Activated CD4-positive, alpha-beta T cell treated with anti-CD3 and anti-CD28 coated beads, Interleukin-2, amount 50 U/mL, for 48 hours (primary cell): ENCODE results near the gene SEC11C.

Source experiments
- DNase-seq, 2 experiments: peaks; one replicate each; pipeline ENCODE4 v3.0.0-alpha.2; 2020

SEC11C gene

DNA sequence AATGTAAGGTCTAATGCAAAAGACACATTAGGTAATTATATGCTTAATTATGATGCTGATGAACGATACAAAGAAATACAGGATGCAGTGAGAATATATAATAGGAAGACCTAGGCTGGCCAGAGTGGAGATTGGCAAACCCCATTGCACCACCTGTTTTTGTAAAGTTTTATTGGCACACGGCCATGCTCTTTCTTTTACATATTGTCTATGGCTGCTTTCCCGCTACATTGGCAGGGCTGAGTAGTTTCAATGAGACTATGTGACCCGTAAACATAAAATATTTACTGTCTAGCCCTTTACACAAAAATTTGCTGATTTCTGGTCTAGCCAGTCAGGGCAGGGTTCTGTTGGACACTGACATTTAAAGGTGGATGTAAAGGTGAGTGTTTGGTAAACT lies 5.4 kb downstream of the SEC11C start:
- DNase-seq: no peak

DNA sequence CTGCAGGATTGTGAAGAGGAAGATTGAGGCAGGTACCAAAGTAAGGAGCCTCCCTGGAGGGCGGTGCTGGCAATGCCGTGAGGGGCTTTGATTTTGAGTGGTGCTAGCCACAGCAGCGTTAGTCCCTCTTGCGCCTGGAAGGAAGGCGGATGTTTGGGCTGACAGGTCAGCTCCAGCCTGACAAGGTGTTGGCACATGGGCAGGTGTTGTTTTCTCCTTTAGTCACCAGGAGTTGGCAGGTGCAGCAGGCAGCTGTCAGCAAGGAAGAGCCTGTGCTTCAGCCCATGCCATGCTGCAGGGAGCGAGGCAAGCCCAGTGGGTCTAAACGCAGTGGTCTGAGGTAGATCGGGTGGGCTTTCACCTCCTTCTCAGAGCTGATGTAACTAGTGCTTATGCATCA lies 8.5 kb downstream of the SEC11C start:
- DNase-seq: no peak

DNA sequence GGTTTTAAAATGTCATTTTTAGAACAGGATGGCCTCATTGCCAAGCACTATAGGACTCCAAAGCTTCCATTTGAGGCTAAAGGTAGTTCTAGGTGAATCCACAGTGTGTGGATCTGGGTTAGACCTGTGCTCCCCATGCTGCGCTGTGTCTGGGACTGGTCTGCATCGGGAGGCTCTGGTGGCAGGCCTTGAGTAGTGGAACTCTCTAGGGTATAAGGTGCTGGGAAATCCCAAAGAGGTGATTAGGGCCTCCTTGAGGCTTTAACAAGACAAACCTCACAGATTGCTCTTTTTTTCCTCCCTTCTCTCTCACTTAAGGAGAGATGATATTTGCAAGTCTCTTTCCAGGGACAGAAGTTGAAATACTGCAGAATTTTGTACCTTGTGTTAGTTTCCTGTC lies 9.3 kb downstream of the SEC11C start:
- peak in 1 of 2 experiments; percentile 17 for DNase-seq

DNA sequence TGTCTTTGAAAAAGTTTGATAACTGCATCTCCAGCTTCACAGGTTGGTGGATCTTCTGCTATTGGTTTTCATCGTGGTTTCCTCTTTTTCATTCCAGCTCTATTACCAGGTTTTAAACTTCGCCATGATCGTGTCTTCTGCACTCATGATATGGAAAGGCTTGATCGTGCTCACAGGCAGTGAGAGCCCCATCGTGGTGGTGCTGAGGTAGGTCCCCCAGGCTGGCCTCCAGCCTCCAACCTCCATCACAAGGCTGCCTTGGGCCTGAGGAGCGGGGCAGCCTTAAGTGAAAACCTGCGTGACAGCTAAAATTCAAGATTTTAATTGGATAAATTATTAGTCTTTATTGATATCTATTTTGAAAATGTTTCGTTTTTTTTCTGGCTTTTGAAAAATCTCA lies 9.7 kb downstream of the SEC11C start:
- no peak for DNase-seq

DNA sequence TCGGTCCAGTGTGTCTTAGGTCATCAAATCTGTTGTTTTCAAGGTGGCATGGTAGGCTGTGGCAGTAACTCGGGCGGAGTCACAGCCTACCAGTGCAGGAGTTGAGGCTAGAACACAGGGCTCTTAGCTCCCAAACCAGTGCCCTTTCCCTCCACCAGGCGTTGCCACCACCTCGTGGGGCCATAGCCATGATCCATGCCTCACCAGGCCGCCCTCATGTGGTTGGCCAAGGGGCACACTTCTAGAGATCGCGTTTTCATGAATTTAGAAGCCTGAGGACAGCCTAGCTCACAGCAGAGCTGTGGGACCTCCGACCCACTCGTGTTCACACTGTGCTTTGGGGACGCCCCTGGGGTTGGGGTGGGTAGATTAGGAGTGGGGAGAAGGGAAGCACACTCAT lies 10.6 kb downstream of the SEC11C start:
- no peak for DNase-seq

DNA sequence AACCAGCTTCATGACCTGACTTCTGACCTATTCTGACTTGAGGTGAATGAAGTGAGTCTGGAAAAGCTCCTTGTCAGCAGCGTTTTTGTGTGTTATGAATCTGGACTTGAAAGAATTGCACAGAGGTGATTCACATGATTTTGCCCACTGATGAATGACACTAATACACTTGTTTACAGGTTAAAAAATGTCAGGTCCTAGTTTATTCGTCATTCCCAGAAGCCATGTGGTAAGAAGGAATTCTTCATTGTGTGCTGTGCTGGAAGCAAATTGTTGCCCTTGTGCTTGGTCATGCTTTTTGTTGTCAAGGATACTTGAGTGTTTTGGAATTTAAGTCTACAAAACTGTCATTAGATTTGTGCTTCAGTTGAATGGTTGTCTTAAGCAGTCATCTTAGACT lies 15.5 kb downstream of the SEC11C start:
- no peak for DNase-seq

DNA sequence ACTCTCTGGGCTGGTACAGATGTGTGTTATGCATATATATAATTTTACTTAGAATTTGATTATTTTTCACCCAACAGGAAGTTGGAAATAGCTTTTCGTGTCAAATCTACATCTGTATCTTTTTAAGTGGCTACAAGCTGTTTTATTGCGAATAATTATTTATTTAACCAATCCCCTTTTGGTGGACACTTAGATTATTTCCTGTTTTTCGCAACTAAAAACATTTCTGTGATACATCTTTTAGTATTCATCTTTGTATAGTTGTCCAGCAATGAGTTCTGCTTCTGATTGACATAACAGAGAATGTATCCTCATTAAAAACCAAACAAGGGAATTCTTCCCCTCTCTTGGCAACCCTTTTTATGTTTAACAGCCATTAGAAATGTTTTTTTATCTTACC lies 16.6 kb downstream of the SEC11C start:
- DNase-seq: no peak

DNA sequence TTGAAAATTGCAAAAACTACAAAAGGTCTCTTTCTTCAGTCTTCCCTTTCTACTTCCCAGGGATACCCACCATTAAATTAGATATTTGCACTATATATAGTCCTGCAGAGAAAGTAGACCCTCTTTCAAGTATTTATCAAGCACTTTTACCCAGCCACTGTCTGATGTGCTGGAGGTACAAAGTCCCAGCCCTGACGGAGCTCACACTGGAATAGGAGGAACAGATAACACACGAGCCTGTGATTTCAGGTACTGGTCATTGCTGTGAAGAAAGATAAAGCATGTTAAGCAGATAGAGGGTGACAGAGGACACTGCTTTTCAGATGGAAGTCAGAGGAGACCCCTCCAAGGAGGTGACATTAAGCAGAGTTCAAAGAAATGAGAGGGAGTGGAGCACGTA lies 19.6 kb downstream of the SEC11C start:
- no peak for DNase-seq

DNA sequence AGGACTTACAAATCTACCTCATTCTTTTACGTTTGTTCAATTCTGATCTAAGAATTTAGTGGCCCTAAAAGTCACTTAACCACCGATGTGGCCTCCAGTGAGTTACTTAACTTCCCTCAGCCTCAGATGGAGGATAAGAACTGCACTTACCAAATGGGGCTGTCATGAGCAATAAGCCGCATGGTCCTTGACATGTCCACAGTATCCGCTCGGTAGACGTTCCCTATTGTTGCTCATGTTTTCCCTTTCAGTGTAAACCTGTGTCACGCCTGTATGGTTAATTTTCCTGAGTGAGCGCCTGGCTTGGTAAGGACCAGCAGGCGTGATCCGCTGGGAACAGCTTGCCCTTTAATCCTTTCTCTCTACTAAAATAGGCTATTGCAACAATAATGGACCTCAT lies 20.3 kb downstream of the SEC11C start:
- DNase-seq: no peak

DNA sequence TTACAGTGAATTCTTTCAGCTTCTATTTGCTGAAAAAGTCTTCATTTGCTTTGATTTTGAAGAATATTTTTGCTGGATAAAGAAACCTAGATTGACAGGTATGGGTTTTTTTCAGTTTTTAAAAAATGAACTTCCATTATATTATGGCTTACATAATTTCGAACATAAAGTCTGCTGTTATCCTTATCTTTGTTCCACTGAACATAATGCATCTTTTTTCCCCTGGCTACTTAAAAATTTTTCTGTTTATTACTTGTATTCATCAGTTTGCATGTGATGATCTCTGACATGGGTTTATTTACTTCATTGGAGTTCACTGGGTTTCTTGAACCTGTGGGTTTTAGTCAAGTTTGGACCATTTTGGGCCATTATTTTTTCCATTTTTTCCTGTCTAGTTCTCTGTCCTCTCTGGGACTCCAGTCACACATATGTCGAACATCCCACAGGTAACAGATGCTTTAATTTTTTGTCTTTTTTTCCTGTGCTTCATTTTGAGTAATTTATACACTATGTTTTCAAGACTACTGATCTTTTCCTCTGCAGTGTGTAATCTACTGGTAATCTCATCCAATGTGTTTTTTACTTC lies 33.1 kb downstream of the SEC11C start:
- no peak for DNase-seq

DNA sequence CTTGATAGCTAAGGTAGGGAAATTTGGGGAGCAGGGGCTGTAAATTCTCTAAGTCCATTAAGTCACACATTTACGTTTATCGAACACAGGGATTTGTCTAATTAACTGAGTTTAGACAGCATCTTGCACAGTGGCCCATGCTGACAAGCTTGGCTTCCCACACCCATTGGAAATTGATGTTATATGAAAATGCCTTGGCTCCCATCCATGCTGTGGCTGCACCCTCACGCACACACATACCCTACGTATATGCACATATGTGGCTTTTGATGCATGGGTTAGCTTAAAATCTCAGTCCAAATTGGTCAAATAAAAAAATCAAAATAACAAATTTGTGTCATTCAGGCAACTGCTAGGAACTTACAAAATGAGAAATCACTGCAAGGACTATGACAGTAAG lies 37.8 kb downstream of the SEC11C start:
- no peak for DNase-seq

DNA sequence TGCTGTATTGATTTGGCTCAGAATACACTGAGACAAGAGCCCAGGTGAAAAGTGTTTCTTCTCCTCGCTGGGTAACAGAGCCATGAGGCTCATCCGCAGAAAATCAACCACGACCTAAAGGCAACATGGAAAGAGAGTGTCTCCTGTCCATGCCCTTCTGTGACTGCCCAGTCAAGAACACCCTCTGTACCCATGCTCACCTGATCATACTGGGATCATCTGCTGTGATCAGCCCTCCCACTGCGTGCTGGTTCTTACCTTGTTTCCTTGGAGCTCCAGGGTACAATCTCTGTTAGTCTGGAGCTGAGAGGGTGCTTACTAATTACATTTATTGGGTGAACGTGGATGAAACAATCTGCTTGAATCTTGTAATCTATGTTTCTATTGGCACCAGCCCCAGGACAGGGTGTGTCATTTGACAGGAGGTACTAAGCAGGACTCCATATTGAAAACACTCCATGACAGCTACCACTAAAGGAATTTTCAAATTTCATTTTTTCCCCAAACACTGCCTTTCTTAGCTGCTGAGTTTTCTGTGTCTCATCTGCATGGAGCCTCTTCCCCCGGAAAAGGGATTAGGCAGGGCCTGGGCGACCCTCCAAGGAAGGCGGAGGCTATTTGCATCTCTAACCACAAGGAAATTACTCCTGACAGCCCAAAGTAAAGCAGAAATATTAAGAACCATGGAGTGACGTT lies 40.6 kb downstream of the SEC11C start:
- no peak for DNase-seq

DNA sequence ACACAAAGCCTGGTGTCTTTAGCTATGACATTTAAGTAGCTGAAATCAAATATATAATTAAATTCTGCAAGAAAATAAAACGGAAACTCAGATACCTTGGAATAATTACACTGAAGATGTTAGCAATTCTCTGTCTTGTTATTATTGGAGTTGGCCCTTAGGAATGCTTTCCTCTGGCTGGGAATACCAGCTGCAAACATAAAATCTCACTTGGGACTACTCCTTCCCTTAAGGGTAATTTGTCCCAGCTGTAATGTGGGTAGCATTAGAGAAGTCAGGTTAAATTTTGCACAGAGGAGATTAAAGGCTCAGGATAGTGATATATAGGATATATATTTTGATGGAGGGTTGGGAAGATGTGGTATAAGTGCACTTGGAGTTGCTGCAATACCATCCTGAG lies 43.0 kb downstream of the SEC11C start:
- no peak for DNase-seq

DNA sequence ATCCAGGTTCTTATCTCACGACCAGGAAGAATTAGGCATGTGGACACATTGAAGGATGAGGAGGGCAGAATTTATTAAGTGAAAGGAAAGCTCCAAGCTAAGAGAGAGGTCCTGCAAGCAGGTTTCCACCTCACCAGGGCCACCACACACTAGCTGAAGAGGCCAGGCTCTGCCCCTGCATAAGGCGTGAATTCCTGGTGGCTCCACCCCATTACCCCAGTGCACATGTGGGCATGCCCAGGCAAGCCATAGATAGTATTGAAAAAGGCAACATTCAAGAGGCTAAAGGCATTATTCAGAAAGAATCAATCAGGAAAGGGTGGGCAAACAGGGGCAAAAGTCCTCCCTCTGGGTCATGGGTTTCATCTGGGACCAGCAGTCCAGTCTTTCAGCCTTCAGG lies 49.3 kb downstream of the SEC11C start:
- DNase-seq: no peak

DNA sequence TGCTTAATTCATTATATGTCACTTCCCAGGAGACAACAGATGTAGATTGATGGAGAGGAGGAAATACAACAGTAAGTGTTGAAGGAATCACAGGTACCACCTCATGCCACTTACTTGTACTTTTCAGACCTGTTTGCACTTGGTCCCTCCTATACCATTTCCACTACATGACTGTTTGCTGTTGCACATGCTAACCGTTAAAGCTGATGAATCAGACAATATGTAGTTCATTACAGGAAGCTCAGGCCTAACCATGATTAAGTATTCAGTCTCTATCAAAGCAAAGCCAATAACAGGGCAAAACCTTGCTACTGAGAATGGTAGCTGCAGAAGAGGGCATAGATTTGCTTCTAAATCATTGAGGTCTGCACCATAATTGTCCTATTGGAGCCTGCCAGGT lies 50.1 kb downstream of the SEC11C start:
- DNase-seq: no peak

DNA sequence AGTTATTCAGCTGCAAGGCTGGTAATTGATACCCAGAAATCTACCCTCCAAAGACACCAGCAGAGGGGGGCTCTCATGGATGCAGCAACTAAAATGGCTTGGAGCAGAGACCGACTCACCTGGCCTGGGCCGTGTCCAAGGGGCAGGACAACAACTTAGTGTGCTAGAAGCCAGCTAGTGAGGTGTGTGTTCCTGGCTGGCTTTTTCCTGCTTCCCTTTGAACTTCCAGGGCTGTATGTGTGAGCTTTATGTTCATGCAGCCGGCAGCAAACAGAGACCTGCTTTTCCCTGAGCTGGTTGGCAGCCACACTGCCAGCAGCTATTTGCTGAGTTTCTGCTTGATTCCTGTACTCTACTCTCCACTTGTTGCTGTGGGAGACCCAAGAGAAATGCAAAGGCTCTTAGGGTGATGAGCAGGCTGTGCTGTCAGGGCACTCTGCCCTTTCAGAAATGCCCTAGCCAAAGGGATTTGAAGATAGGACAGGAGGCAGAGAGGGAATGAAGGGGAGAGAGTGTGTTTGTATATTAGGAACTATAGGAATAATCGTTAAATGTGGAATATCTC lies 56.6 kb downstream of the SEC11C start:
- no peak for DNase-seq

DNA sequence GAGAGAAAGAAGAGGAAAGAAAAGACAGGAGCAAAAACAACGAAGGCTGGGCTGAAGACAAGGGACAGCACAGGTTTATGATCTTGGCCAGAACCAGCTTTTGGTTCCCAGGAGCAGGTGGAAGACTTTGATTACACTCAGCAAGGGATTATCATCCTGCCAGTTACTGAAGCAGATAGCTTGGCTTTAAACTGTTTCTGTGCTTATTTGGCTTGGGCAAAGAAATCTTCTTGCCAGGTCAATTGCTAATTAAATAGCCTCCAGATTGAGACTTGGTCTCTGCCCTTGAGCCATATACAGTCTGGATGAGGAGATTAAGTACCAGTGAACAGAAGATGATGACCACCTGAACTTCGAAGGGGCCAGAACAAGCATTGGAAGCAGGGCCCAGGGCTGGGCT lies 58.0 kb downstream of the SEC11C start:
- DNase-seq: no peak

DNA sequence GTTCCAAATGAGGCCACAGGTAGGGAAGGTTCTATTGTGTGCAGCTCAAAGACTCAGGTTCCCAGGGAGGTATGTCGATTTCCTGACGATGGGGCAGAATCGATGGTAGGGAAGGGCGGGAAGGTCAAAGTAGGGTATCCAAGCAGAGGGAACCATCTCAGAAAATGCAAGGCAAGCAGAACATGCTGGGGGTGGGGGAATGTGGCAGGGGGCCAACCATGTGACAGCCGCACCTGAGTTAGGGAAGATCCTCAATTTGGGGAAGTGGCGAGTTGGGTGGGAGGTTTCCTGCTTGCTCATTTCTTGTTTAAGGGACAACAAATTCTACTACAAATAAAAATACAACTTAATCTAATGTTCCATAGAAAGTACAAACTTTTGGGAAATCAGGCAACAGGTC lies 58.5 kb downstream of the SEC11C start:
- DNase-seq: no peak

DNA sequence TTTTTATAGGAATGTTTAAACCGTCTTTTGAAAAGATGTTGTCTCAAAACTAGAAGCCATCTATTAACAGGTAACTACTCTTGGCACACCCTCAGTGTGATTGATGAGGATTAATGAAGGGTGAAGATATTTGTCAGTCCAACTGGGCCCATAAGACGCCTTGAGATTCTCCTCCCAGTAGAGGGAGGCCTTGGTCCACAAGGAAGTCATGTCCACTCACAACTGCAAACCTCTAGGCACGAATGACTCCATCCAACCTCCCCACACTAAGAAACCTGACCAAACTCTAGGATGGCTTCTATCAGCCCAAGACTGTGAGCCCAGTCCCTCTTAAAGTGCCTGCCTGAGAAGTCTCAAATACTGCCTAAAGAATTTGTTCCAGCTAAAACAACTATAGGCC lies 61.1 kb downstream of the SEC11C start:
- DNase-seq: no peak

DNA sequence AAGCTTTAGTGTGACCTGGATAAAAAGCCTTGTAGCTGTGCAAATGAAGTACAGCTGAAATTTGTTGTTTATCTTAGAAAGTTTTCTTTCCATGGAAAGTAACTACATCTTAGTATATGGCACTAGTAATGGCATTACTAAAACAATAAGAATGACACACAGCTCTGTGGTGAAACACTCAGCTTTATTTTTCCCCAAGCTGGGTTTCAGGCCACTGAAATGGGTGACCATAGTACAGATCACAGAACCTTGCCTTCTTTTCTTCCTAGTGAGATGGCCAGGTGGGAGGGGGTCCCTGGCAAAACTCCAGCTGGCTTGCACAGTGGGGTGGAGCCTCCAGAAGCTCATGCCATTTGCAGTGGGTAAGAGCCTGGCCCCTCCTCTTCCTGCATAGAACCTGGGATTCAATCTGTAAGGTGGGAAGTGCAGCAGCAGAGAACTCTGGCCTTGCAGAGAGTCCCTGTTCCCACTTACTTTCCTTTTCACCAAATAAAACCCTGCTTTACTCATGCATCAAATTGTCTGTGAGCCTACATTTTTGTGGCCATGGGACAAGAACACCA lies 62.7 kb downstream of the SEC11C start:
- peak in 1 of 2 experiments; percentile 4 for DNase-seq

DNA sequence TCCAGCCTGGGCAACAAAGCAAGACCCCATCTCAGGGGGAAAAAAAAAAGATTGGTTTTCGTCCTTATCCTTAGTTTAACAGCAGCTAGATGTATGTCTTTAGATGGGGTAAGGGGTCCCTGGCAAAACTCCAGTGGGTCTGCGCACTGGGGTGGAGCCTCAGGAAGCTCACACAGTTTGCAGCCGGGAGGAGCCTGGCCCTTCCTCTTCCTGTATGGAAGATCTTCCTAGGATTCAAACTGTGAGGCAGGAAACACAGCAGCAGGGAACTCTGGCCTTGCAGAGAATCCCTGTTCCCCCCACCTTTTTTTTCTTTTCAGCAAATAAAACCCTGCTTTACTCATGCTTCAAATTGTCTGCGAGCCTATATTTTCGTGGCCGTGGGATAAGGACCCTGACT lies 67.8 kb downstream of the SEC11C start:
- DNase-seq: no peak
